ENCODE results near the gene HINFP. TPM values are rescaled to one million over a fixed set of nuclear protein-coding genes. Genes with fewer than 3 reads are reported as not detected.

The HINFP gene
- 8.1 to 11.2 TPM (median 10.1 TPM) in 5 replicates for total RNA-seq (2022; extraction: Qiagen RNA extraction; ENCODE audit: low read depth)

GRCh38 chr11:119121008-119121810 is at the start of gene HINFP:
Gene HINFP, plus strand, starts transcription at chr11:119121580. Its CDS starts 5,365 bp downstream, at chr11:119126945.

GRCh38 chr11:119084663-119085436 is 36.5 kb upstream of the HINFP start, which contains the start of gene HMBS:
Gene HMBS, plus strand, starts transcription at chr11:119084881. Its CDS starts 153 bp downstream, at chr11:119085034.

GRCh38 chr11:119101759-119102423 is 19.5 kb upstream of the HINFP start, which contains the start of gene DPAGT1:
Gene DPAGT1, minus strand, starts transcription at chr11:119101853. Its CDS starts 198 bp downstream, at chr11:119101655.

GRCh38 chr11:119106564-119107537 is 14.5 kb upstream of the HINFP start, which contains the start of gene C2CD2L:
Gene C2CD2L, plus strand, starts transcription at chr11:119107344. Its CDS starts 398 bp downstream, at chr11:119107742.

GRCh38 chr11:119149018-119149785 is 27.8 kb downstream of the HINFP start, which contains the start of gene ABCG4:
Gene ABCG4, plus strand, starts transcription at chr11:119149052. Its CDS starts 914 bp downstream, at chr11:119149966.

GRCh38 chr11:119168471-119169281 is 47.3 kb downstream of the HINFP start, which contains the start of gene NLRX1:
Gene NLRX1, plus strand, starts transcription at chr11:119168725. Its CDS starts 2,679 bp downstream, at chr11:119171404.

Other genes with a start within 250 kb of the HINFP start
- gene CXCR5, start 237.7 kb upstream of the HINFP start, total RNA-seq (2022; extraction: Qiagen RNA extraction; ENCODE audit: low read depth) = 0.06 to 0.26 TPM (median 0.14 TPM) in 5 replicates
- 126 to 208 TPM (median 188 TPM) in 5 replicates for gene BCL9L, start 195.7 kb upstream of the HINFP start, total RNA-seq (2022; extraction: Qiagen RNA extraction; ENCODE audit: low read depth)
- gene UPK2, start 165.3 kb upstream of the HINFP start, total RNA-seq (2022; extraction: Qiagen RNA extraction; ENCODE audit: low read depth) = 0.41 to 1.1 TPM (median 0.70 TPM) in 5 replicates
- not detected in 5 replicates for gene FOXR1, start 149.8 kb upstream of the HINFP start, total RNA-seq (2022; extraction: Qiagen RNA extraction; ENCODE audit: low read depth)
- 10.7 to 16.4 TPM (median 12.1 TPM) in 5 replicates for gene CENATAC, start 123.4 kb upstream of the HINFP start, total RNA-seq (2022; extraction: Qiagen RNA extraction; ENCODE audit: low read depth)
- 809 to 1,089 TPM (median 832 TPM) in 5 replicates for gene RPS25, start 103.2 kb upstream of the HINFP start, total RNA-seq (2022; extraction: Qiagen RNA extraction; ENCODE audit: low read depth)
- gene TRAPPC4, start 102.8 kb upstream of the HINFP start, total RNA-seq (2022; extraction: Qiagen RNA extraction; ENCODE audit: low read depth) = 57.3 to 62.5 TPM (median 60.8 TPM) in 5 replicates
- 10.4 to 12.9 TPM (median 12.2 TPM) in 5 replicates for gene SLC37A4, start 90.7 kb upstream of the HINFP start, total RNA-seq (2022; extraction: Qiagen RNA extraction; ENCODE audit: low read depth)
- gene HYOU1, start 64.4 kb upstream of the HINFP start, total RNA-seq (2022; extraction: Qiagen RNA extraction; ENCODE audit: low read depth) = 40.5 to 46.9 TPM (median 45.4 TPM) in 5 replicates
- 11.2 to 13.2 TPM (median 11.8 TPM) in 5 replicates for gene VPS11, start 53.8 kb upstream of the HINFP start, total RNA-seq (2022; extraction: Qiagen RNA extraction; ENCODE audit: low read depth)
- 46.9 to 53.3 TPM (median 50.0 TPM) in 5 replicates for gene HMBS, start 36.7 kb upstream of the HINFP start, total RNA-seq (2022; extraction: Qiagen RNA extraction; ENCODE audit: low read depth)
- 34.8 to 40.4 TPM (median 38.9 TPM) in 5 replicates for gene DPAGT1, start 19.7 kb upstream of the HINFP start, total RNA-seq (2022; extraction: Qiagen RNA extraction; ENCODE audit: low read depth)
- gene C2CD2L, start 14.2 kb upstream of the HINFP start, total RNA-seq (2022; extraction: Qiagen RNA extraction; ENCODE audit: low read depth) = 3.1 to 5.6 TPM (median 5.4 TPM) in 5 replicates
- 0.24 to 0.37 TPM (median 0.30 TPM) in 5 replicates for gene ABCG4, start 27.5 kb downstream of the HINFP start, total RNA-seq (2022; extraction: Qiagen RNA extraction; ENCODE audit: low read depth)
- gene NLRX1, start 47.1 kb downstream of the HINFP start, total RNA-seq (2022; extraction: Qiagen RNA extraction; ENCODE audit: low read depth) = 9.2 to 11.5 TPM (median 10.2 TPM) in 5 replicates
- 0.08 to 0.34 TPM (median 0.30 TPM) in 3 of 5 replicates, not detected in the others for gene NHERF4, start 63.9 kb downstream of the HINFP start, total RNA-seq (2022; extraction: Qiagen RNA extraction; ENCODE audit: low read depth)
- 5.4 to 9.4 TPM (median 8.4 TPM) in 5 replicates for gene CBL, start 84.8 kb downstream of the HINFP start, total RNA-seq (2022; extraction: Qiagen RNA extraction; ENCODE audit: low read depth)
- 9.2 to 12.5 TPM (median 11.6 TPM) in 5 replicates for gene MCAM, start 195.6 kb downstream of the HINFP start, total RNA-seq (2022; extraction: Qiagen RNA extraction; ENCODE audit: low read depth)
- 29.4 to 37.4 TPM (median 34.2 TPM) in 5 replicates for gene RNF26, start 212.9 kb downstream of the HINFP start, total RNA-seq (2022; extraction: Qiagen RNA extraction; ENCODE audit: low read depth)
- not detected in 5 replicates for gene C1QTNF5, start 219.3 kb downstream of the HINFP start, total RNA-seq (2022; extraction: Qiagen RNA extraction; ENCODE audit: low read depth)
- not detected in 5 replicates for gene MFRP, start 225.1 kb downstream of the HINFP start, total RNA-seq (2022; extraction: Qiagen RNA extraction; ENCODE audit: low read depth)

Data from A549 treated with GW870086 at 1 μM for 4 hours (cell line).